DMS79 (cell line): ENCODE measurements around the gene BTNL9.
"Not testable (repeated sequence)": the region's sequence is repeated elsewhere in the genome, so short reads cannot be mapped to it uniquely, and the experiment has no call there.

ENCODE experiments used
- DNase-seq: peaks from one replicate; lab custom pipeline; 2025; lab: John Stamatoyannopoulos, UW

BTNL9 gene

GRCh38 chr5:181043285-181044092 lies 3.4 kb downstream of the BTNL9 start:
- DNase-seq = no peak

DNA sequence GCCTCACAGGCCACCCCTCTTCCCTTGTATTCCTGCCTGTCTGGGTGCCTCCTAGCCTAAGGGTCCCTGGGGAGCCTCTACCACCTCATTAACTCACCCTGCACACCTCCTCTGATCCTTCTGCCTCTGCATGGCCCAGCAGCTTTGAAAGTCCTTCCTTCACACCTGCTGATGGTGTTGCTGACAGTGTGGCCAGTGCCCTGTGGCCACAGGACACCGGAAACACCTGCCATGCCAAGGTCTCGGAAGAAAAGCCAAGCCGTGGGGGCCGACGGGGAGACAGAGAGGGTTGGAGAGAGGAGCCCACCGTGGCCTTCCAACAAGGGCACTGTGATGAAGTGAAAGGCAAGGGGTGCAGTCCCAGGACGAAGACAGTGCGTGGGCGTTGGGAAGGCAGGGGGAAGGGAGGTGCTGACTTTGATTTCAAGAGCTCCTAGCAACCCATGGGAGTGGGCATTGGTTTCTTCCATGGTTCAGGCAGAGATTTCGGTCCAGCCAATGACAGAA lies 4.1 kb downstream of the BTNL9 start:
- DNase-seq = no peak

- DNase-seq = no peak
Measured at GRCh38 chr5:181044662-181045305, 4.7 kb downstream of the BTNL9 start.

- DNase-seq = no peak
Measured at GRCh38 chr5:181045316-181045715, 5.2 kb downstream of the BTNL9 start.

DNA sequence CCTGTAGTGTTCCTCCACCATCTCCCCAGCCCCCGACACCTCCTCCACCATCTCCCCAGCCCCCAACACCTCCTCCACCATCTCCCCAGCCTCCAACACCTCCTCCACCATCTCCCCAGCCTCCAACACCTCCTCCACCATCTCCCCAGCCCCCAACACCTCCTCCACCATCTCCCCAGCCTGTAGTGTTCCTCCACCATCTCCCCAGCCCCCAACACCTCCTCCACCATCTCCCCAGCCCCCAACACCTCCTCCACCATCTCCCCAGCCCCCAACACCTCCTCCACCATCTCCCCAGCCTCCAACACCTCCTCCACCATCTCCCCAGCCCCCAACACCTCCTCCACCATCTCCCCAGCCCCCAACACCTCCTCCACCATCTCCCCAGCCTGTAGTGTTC lies 5.8 kb downstream of the BTNL9 start:
- not testable (repeated sequence) for DNase-seq

DNA sequence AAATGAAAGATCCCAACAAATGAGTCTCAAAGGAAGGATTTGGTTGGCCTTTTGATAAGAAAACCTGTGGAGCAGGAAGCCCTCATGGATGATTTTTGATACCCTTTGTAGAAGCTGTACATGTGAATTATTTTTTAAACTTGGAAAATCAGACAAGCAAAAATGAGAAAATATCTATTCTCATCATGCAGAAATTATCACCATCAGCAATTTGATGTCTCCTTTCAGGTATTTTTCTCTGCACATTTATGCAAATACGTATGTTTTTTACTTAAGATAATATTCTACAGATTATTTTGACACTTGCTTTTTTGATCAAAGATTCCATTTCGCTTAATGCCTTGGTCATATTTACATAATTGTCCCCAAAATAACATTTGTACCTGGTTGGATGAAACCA lies 7.2 kb downstream of the BTNL9 start:
- no peak for DNase-seq

GRCh38 chr5:181047921-181048320 lies 7.9 kb downstream of the BTNL9 start:
- DNase-seq = no peak

DNA sequence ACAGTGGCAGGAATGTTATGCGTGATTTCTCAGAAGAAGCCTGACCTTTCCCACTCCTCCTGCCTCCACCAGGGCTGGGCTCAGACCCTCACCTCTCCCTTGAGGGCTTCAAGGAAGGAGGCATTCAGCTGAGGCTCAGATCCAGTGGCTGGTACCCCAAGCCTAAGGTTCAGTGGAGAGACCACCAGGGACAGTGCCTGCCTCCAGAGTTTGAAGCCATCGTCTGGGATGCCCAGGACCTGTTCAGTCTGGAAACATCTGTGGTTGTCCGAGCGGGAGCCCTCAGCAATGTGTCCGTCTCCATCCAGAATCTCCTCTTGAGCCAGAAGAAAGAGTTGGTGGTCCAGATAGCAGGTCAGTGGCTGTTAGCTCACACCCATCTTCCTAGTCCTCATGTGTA lies 9.9 kb downstream of the BTNL9 start:
- DNase-seq = no peak

- DNase-seq = no peak
Measured at GRCh38 chr5:181051841-181052671, 12.0 kb downstream of the BTNL9 start.

DNA sequence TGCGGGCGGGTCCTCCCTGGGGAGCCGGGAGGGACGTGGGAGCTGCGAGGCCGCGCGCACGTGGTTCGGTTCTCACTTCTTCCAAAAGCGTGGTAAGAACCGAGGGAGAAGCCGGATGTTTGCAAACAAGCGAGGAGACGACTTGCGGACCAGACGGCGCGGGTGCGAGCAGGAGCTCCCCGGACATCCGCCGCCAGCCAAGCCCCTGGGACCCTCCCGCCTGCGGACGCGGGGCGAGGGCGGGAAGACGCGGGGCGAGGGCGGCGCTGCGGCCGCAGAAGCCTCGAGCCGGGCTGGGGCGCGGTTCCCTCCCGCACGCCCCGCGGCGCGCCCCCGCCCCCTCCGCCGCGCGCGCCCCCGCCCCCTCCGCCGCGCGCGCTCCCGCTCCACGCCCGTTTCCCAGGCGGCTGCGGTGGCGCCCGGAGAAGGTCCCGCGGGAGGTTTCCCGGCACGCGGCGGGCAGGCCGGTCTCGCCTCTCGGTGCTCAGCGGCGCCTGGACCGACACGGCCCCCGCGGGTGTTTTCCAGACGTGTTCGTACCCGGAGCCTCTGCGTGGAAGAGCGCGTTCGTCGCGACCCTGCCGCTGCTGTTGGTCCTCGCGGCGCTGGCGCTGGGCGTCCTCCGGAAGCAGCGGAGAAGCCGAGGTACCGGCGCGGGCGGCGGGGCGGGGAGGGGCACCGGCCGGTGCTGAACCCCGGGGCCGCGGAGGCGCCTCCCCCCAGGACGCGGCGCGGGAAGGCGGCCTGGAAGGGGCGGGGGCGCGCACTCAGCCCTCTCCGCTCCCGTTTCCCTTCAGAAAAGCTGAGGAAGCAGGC lies 12.8 kb downstream of the BTNL9 start:
- no peak for DNase-seq

DNA sequence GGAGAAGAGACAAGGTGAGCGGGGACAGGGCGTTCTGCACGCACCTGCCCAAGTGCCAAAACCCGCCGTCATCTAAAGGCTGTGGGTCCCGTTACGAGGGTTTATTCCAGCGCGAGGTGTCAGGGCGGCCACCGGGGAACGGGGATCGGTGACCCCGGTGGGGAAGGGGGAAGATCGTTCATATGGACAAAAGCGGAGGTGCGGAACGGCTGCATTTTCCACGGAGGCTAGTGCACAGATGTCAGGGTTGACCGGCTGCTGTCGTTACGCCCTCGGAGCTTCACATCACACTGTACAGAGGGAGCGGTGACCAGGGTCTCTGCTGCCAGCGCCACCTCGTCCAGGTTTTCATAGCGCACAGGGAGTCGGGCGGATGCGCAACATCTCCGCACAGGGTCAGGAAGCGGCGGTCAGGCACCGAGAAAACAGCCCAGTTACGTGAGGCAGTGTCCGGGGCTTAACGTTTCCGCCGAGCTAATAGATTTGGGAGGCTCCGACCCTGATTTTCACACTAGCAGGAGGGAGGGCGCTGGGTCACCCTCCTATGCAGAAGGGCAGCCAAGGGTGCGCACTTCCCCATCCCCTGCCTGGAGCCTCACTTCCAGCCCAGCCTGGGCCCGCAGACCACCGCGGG lies 13.5 kb downstream of the BTNL9 start:
- DNase-seq = no peak

DNA sequence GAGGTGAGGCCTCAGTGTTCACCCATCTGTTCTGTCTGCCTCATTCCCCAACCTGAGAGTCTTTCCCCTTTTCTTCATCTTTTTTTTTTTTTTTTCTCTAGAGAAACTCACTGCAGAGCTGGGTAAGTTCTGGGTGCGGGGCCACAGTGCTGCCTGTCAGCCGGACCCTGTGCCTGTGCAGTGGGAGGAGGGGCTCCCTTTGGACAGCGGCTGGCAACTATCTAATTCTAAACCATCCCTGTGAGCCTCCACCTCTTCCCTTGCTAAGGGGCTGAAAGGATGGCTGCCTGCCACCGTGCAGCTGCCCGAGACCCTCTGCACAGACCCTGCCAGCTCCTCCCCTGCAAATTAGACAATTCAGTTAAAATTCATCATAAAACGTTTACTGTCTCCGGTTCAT lies 14.1 kb downstream of the BTNL9 start:
- DNase-seq = no peak

GRCh38 chr5:181054871-181055459 lies 14.9 kb downstream of the BTNL9 start:
- DNase-seq = no peak

DNA sequence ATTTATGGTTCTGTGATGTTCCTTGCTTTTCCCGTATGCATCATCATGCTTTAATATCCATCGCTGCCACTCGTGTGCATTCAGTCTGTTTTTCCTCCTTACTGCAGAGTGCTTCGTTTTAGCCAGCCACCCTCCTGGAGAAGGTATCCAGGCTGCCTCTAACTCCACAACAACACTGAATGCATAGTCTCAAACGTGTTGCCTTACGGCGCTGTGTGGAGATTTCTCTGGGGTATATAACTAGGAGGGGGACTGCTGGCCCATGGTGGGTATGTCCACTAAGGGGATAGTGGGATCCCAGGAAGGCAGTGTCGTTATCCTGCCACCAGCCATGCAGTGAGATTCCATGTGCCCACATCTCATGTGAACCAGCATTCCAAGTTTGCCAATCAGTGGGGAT lies 16.4 kb downstream of the BTNL9 start:
- DNase-seq = no peak

GRCh38 chr5:181058321-181058720 lies 18.3 kb downstream of the BTNL9 start:
- no peak for DNase-seq

GRCh38 chr5:181058786-181059296 lies 18.8 kb downstream of the BTNL9 start:
- no peak for DNase-seq

DNA sequence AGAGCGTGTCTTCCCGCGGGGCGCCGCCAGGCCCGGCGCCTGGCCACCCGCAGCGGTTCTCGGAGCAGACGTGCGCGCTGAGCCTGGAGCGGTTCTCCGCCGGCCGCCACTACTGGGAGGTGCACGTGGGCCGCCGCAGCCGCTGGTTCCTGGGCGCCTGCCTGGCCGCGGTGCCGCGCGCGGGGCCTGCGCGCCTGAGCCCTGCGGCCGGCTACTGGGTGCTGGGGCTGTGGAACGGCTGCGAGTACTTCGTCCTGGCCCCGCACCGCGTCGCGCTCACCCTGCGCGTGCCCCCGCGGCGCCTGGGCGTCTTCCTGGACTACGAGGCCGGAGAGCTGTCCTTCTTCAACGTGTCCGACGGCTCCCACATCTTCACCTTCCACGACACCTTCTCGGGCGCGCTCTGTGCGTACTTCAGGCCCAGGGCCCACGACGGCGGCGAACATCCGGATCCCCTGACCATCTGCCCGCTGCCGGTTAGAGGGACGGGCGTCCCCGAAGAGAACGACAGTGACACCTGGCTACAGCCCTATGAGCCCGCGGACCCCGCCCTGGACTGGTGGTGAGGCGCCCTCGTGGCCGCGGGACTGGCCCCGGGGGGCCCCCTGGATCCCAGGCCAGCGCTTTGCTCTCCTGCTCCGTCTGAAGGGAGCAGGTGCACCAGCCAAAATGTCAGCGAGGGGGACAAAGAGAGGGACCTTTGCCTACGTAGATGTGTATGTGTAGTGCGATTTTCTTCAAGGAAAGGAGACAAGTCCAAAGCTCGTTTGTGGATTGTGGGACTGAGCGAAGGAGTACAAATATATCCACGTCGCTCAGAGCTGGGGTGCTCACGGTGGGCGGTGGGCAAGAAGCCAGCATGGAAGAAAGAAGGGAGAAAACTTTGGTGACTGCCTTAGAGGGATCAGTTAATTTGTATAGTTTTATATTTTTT lies 19.5 kb downstream of the BTNL9 start:
- no peak for DNase-seq

DNA sequence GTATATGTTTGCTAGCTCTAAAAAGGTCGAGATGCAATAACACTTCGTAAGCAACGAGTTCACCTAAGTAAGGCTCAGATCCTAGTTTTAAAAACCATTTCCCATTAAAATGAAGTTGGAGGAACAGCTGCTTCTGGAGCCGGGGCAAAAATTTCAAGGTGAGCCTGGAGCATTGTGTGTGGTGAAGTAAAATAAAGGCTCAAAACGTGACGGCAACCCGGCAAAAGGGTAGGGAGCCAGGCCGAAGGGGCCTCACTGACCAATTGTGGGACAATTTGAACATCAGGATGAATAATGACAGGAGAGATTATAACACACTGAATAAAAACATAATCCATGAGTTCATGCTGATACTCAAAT lies 20.1 kb downstream of the BTNL9 start:
- no peak for DNase-seq

- no peak for DNase-seq
Measured at GRCh38 chr5:181060924-181061323, 20.9 kb downstream of the BTNL9 start.

DNA sequence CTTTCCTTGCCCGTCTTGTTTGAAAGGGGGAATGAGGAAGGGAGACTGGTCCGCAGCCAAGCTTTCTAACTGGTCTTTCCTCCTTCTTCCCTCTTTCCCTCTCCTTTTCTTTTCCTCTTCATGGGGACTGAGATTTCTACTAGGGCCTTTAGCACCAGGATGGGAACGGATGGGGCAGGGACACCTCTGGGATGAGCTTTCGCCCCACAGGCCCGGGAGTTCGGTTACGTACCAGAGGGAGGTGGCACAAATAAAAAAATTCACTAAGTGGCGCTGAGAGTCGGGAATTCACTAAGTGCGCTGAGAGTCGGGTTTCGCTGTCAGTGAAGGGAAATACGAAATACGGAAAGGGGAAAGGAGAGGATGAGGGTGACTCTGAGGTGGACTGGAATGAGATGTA lies 21.6 kb downstream of the BTNL9 start:
- DNase-seq = no peak
